ENCODE results near the gene MAPK6. TPM values are rescaled to one million over a fixed set of nuclear protein-coding genes. Genes with fewer than 3 reads are reported as not detected.
"Not testable (repeated sequence)": the region's sequence is repeated elsewhere in the genome, so short reads cannot be mapped to it uniquely, and the experiment has no call there.

The MAPK6 gene
- total RNA-seq, 1 donor from 2014 or later, result 98.2 TPM

GRCh38 chr15:52039925-52040781 lies 21.1 kb downstream of the MAPK6 start:
- no peak for FAIRE-seq
- Mint-ChIP-seq H3K27ac (ENCODE audit: unreplicated experiment) (peak overlapping the region; percentile 90), H3K36me3 (ENCODE audit: low read depth, unreplicated experiment) (no peaks in the 10 kb centered on the region), H3K4me3 (ENCODE audit: unreplicated experiment) (peak overlapping the region; percentile 36), H3K27me3 (ENCODE audit: low read depth, unreplicated experiment) (no peaks in the 10 kb centered on the region), H3K4me1 (ENCODE audit: low read depth, unreplicated experiment) (peaks cover 48% of the 10 kb centered on the region), H3K9me3 (ENCODE audit: unreplicated experiment) (no peaks in the 10 kb centered on the region)
- Histone ChIP-seq H3K4me2 (ENCODE audit: low read length) (peak overlapping the region; percentile 11), H3K27ac (ENCODE audit: low read depth, low read length) (no peak overlapping the region), H4K20me1 (ENCODE audit: insufficient read depth, low read length) (peaks cover 95% of the 10 kb centered on the region), H3K4me1 (ENCODE audit: insufficient read depth, low read length) (peaks cover 13% of the 10 kb centered on the region), H3K9me3 (ENCODE audit: insufficient read depth, low read depth, low read length) (no peaks in the 10 kb centered on the region), H3K79me2 (ENCODE audit: insufficient read depth, low read length) (peaks cover 100% of the 10 kb centered on the region), H3K27me3 (ENCODE audit: insufficient read depth, low read length) (no peaks in the 10 kb centered on the region), H3K9ac (ENCODE audit: low read length) (no peak overlapping the region), H3K4me3 (ENCODE audit: insufficient read depth, low read depth, low read length) (no peak overlapping the region), H2AFZ (ENCODE audit: low read depth, low read length) (no peak overlapping the region), H3K36me3 (ENCODE audit: insufficient read depth, low read length) (no peaks in the 10 kb centered on the region)
- no peak for TF ChIP-seq EZH2 (IDR thresholded peaks at IDR 0.05; ENCODE audit: insufficient read depth, low read length)
- TF ChIP-seq, protein P1, sequence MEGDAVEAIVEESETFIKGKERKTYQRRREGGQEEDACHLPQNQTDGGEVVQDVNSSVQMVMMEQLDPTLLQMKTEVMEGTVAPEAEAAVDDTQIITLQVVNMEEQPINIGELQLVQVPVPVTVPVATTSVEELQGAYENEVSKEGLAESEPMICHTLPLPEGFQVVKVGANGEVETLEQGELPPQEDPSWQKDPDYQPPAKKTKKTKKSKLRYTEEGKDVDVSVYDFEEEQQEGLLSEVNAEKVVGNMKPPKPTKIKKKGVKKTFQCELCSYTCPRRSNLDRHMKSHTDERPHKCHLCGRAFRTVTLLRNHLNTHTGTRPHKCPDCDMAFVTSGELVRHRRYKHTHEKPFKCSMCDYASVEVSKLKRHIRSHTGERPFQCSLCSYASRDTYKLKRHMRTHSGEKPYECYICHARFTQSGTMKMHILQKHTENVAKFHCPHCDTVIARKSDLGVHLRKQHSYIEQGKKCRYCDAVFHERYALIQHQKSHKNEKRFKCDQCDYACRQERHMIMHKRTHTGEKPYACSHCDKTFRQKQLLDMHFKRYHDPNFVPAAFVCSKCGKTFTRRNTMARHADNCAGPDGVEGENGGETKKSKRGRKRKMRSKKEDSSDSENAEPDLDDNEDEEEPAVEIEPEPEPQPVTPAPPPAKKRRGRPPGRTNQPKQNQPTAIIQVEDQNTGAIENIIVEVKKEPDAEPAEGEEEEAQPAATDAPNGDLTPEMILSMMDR (IDR thresholded peaks at IDR 0.05; ENCODE audit: insufficient read depth, low read depth, low read length), result no peak
- DNase-seq (ENCODE audit: low read depth), result peak; percentile 51

- Histone ChIP-seq H3K27ac (ENCODE audit: low read depth, low read length) (no peak overlapping the region), H3K9ac (ENCODE audit: low read length) (no peak overlapping the region), H3K79me2 (ENCODE audit: insufficient read depth, low read length) (peaks cover 100% of the 10 kb centered on the region), H4K20me1 (ENCODE audit: insufficient read depth, low read length) (peaks cover 97% of the 10 kb centered on the region), H3K36me3 (ENCODE audit: insufficient read depth, low read length) (no peaks in the 10 kb centered on the region), H3K4me3 (ENCODE audit: insufficient read depth, low read depth, low read length) (no peak overlapping the region), H3K4me1 (ENCODE audit: insufficient read depth, low read length) (peaks cover 13% of the 10 kb centered on the region), H3K27me3 (ENCODE audit: insufficient read depth, low read length) (no peaks in the 10 kb centered on the region), H3K4me2 (ENCODE audit: low read length) (no peak overlapping the region), H2AFZ (ENCODE audit: low read depth, low read length) (no peak overlapping the region), H3K9me3 (ENCODE audit: insufficient read depth, low read depth, low read length) (no peaks in the 10 kb centered on the region)
- Mint-ChIP-seq H3K4me1 (ENCODE audit: low read depth, unreplicated experiment) (peaks cover 51% of the 10 kb centered on the region), H3K27me3 (ENCODE audit: low read depth, unreplicated experiment) (no peaks in the 10 kb centered on the region), H3K4me3 (ENCODE audit: unreplicated experiment) (no peak overlapping the region), H3K27ac (ENCODE audit: unreplicated experiment) (peak overlapping the region; percentile 6), H3K36me3 (ENCODE audit: low read depth, unreplicated experiment) (peaks cover 5% of the 10 kb centered on the region), H3K9me3 (ENCODE audit: unreplicated experiment) (no peaks in the 10 kb centered on the region)
- FAIRE-seq (no peak), DNase-seq (ENCODE audit: low read depth) (no peak)
- TF ChIP-seq, protein P1 (IDR thresholded peaks at IDR 0.05; ENCODE audit: insufficient read depth, low read depth, low read length), result no peak
- no peak for TF ChIP-seq EZH2 (IDR thresholded peaks at IDR 0.05; ENCODE audit: insufficient read depth, low read length)
Observed at GRCh38 chr15:52042051-52042851, 23.2 kb downstream of the MAPK6 start.

GRCh38 chr15:52045795-52046298 lies 26.8 kb downstream of the MAPK6 start:
- H3K4me3 ChIP-seq (ENCODE audit: insufficient read depth, low read depth, low read length); H3K27ac ChIP-seq (ENCODE audit: low read depth, low read length); H3K9me3 Mint-ChIP-seq (ENCODE audit: unreplicated experiment); H3K4me3 Mint-ChIP-seq (ENCODE audit: unreplicated experiment); H3K4me2 ChIP-seq (ENCODE audit: low read length); H3K9ac ChIP-seq (ENCODE audit: low read length); H2AFZ ChIP-seq (ENCODE audit: low read depth, low read length); H3K27me3 Mint-ChIP-seq (ENCODE audit: low read depth, unreplicated experiment); H3K4me1 ChIP-seq (ENCODE audit: insufficient read depth, low read length); DNase-seq (ENCODE audit: low read depth); H3K27me3 ChIP-seq (ENCODE audit: insufficient read depth, low read length); H3K9me3 ChIP-seq (ENCODE audit: insufficient read depth, low read depth, low read length); H3K27ac Mint-ChIP-seq (ENCODE audit: unreplicated experiment); H3K36me3 ChIP-seq (ENCODE audit: insufficient read depth, low read length); FAIRE-seq: not testable (repeated sequence)
- Histone ChIP-seq H3K79me2 (ENCODE audit: insufficient read depth, low read length) (peaks cover 88% of the 10 kb centered on the region), H4K20me1 (ENCODE audit: insufficient read depth, low read length) (peaks cover 68% of the 10 kb centered on the region)
- Mint-ChIP-seq H3K4me1 (ENCODE audit: low read depth, unreplicated experiment) (peaks cover 32% of the 10 kb centered on the region), H3K36me3 (ENCODE audit: low read depth, unreplicated experiment) (peaks cover 16% of the 10 kb centered on the region)

- H3K36me3 Mint-ChIP-seq (ENCODE audit: low read depth, unreplicated experiment), result peaks cover 16% of the 10 kb centered on the region
- H3K9ac ChIP-seq (ENCODE audit: low read length); H3K4me2 ChIP-seq (ENCODE audit: low read length); H3K4me3 Mint-ChIP-seq (ENCODE audit: unreplicated experiment); H3K27ac ChIP-seq (ENCODE audit: low read depth, low read length); H3K9me3 ChIP-seq (ENCODE audit: insufficient read depth, low read depth, low read length); FAIRE-seq; H3K9me3 Mint-ChIP-seq (ENCODE audit: unreplicated experiment); H3K27me3 Mint-ChIP-seq (ENCODE audit: low read depth, unreplicated experiment); H2AFZ ChIP-seq (ENCODE audit: low read depth, low read length); H3K27me3 ChIP-seq (ENCODE audit: insufficient read depth, low read length); H3K36me3 ChIP-seq (ENCODE audit: insufficient read depth, low read length); H3K27ac Mint-ChIP-seq (ENCODE audit: unreplicated experiment); DNase-seq (ENCODE audit: low read depth); H3K4me1 ChIP-seq (ENCODE audit: insufficient read depth, low read length); H3K4me3 ChIP-seq (ENCODE audit: insufficient read depth, low read depth, low read length): not testable (repeated sequence)
- H3K4me1 Mint-ChIP-seq (ENCODE audit: low read depth, unreplicated experiment), result peaks cover 25% of the 10 kb centered on the region
- peaks cover 61% of the 10 kb centered on the region for H4K20me1 ChIP-seq (ENCODE audit: insufficient read depth, low read length)
- peaks cover 81% of the 10 kb centered on the region for H3K79me2 ChIP-seq (ENCODE audit: insufficient read depth, low read length)
Observed at GRCh38 chr15:52046552-52046951, 27.5 kb downstream of the MAPK6 start.
